Upper lobe of left lung (tissue), 6 donors: ENCODE measurements around the gene DNAJC28. TPM values are rescaled to one million over a fixed set of nuclear protein-coding genes. Genes with fewer than 3 reads are reported as not detected.

ENCODE experiments used
- ATAC-seq, 2 donors: fragments of 200-7000 bp; cut with Tn5 transposase; one replicate each; pipeline ENCODE4 v1.9.1; 2022; ENCODE audit warnings: mild to moderate bottlenecking in 2 of 2, moderate library complexity in 2 of 2; ENCODE audit not compliant: low FRiP score in 2 of 2
- DNase-seq, 2 donors: peaks; one replicate each; pipeline ENCODE4 v3.0.0-alpha.2; 2019 to 2020
- H3K27ac ChIP-seq, 4 donors: fragments of 200-600 bp; sonication (generic); one replicate each; pipeline ENCODE4 v1.5.1; 2016 to 2019
- H3K27me3 ChIP-seq, 4 donors: fragments of 200-600 bp; sonication (generic); one replicate each; pipeline ENCODE4 v1.5.1; 2017 to 2019
- H3K36me3 ChIP-seq, 4 donors: fragments of 200-600 bp; sonication (generic); one replicate each; pipeline ENCODE4 v1.5.1; 2016 to 2019
- H3K4me1 ChIP-seq, 4 donors: fragments of 200-600 bp; sonication (generic); one replicate each; pipeline ENCODE4 v1.5.1; 2018 to 2019
- H3K4me3 ChIP-seq, 4 donors: fragments of 200-600 bp; sonication (generic); one replicate each; pipeline ENCODE4 v1.5.1; 2017 to 2019; ENCODE audit warnings: mild to moderate bottlenecking in 2 of 4, moderate library complexity in 1 of 4
- H3K9me3 ChIP-seq, 4 donors: fragments of 200-600 bp; sonication (generic); one replicate each; pipeline ENCODE4 v1.5.1; 2018 to 2019
- CTCF ChIP-seq, 6 experiments: fragments of 450-650 bp in 4 of 6; fragments of 200-600 bp in 2 of 6; sonication (generic) in 2 of 6; IDR thresholded peaks; one replicate each; pipeline ENCODE4 v1.5.1; 2016 to 2019; ENCODE audit warnings: antibody characterized with exemption in 6 of 6
- EP300 ChIP-seq, 4 donors: sonication (generic); formaldehyde crosslinking; IDR thresholded peaks; one replicate each; pipeline ENCODE4 v1.5.1; 2017; ENCODE audit warnings: antibody characterized with exemption in 4 of 4, control low read depth in 2 of 4
- POLR2A ChIP-seq, 4 donors: fragments of 450-650 bp; IDR thresholded peaks; one replicate each; pipeline ENCODE4 v1.5.1; 2016 to 2017; ENCODE audit warnings: antibody characterized with exemption in 4 of 4, mild to moderate bottlenecking in 2 of 4
- POLR2AphosphoS5 ChIP-seq, 2 donors: sonication (generic); formaldehyde crosslinking; IDR thresholded peaks; one replicate each; pipeline ENCODE4 v1.5.1; 2017; ENCODE audit warnings: antibody characterized with exemption in 2 of 2
- WGBS, 2 donors: methylation state at CpG; one replicate each; pipeline ENCODE4 v1.1.5; 2017 to 2018; 5-methylcytosine and 5-hydroxymethylcytosine counted together
- total RNA-seq, 6 donors: library from RNA; depleted of rRNA in 4 of 6; stranded (reverse); fragments of >200 nt in 4 of 6; gene quantifications; one replicate each; pipeline versions ENCODE4 v1.1.0 to v1.2.1, GENCODE V29; 2016 to 2021
- donor health status: DM: no; HTN: no; CAD: no; lungs with moderate emphysema.
- donor health status: DM: no; HTN: yes; CAD: no; lungs with severe emphysema.

The DNAJC28 gene
- total RNA-seq, 6 donors from 2014 or later, result 0.55 to 3.1 (median 1.6) TPM

DNA sequence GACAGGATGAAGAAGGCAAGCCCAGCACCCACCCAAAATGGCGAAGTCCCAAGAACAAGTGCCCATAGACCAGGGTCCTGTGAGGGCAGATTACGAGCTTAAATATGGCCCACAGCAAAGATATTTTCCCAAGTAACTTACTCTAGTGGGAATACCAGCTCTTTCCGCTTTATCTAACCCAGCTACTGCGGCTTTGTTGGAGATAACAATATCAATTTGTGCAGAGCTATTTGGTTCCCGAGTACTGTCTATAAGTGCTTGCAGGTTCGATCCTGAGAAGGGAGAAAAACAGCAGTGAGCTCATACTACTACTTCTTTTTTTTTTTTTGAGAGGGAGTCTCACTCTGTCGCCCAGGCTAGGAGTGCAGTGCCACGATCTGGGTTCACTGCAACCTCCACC is 14.3 kb upstream of the DNAJC28 start:
- Histone ChIP-seq H3K36me3 (peaks cover 11 to 64% (median 24%) of the 10 kb centered on the region in 4 donors), H3K4me1 (no peaks in the 10 kb centered on the region), H3K4me3 (no peak overlapping the region), H3K27me3 (no peaks in the 10 kb centered on the region), H3K27ac (no peak overlapping the region), H3K9me3 (no peaks in the 10 kb centered on the region)
- ATAC-seq (no peak), DNase-seq (no peak)
- 95 to 100% methylated on average over 8 of the region's 8 CpGs for WGBS, 2 donors
- TF ChIP-seq EP300 (IDR thresholded peaks at IDR 0.05), result no peak
- no peak for TF ChIP-seq CTCF (IDR thresholded peaks at IDR 0.05)
- no peak for TF ChIP-seq POLR2A (IDR thresholded peaks at IDR 0.05)
- no peak for TF ChIP-seq POLR2AphosphoS5 (IDR thresholded peaks at IDR 0.05)

- DNase-seq (no peak), ATAC-seq (no peak)
Measured at GRCh38 chr21:33496345-33496744, 4.8 kb upstream of the DNAJC28 start.

GRCh38 chr21:33495743-33496142 is 4.2 kb upstream of the DNAJC28 start:
- no peak for DNase-seq
- Histone ChIP-seq H3K9me3 (no peaks in the 10 kb centered on the region), H3K27ac (no peak overlapping the region), H3K27me3 (no peaks in the 10 kb centered on the region), H3K4me1 (peaks cover 2 to 11% (median 10%) of the 10 kb centered on the region in 4 donors), H3K4me3 (no peak overlapping the region), H3K36me3 (no peaks in the 10 kb centered on the region)
- WGBS, 2 donors, result 50 to 54% methylated on average over 4 of the region's 4 CpGs
- TF ChIP-seq POLR2AphosphoS5 (IDR thresholded peaks at IDR 0.05) (no peak), CTCF (IDR thresholded peaks at IDR 0.05) (no peak), POLR2A (IDR thresholded peaks at IDR 0.05) (no peak), EP300 (IDR thresholded peaks at IDR 0.05) (no peak)
- no peak for ATAC-seq

More at GRCh38 chr21:33496345-33496744, 4.8 kb upstream of the DNAJC28 start:
- H3K4me1 ChIP-seq, result peaks cover 0 to 7% (median 6%) of the 10 kb centered on the region in 4 donors
- no peaks in the 10 kb centered on the region for H3K9me3 ChIP-seq
- WGBS, 2 donors, result 67 to 75% methylated on average over 7 of the region's 7 CpGs
- H3K27me3 ChIP-seq, result no peaks in the 10 kb centered on the region
- H3K27ac ChIP-seq, result no peak overlapping the region
- TF ChIP-seq CTCF (IDR thresholded peaks at IDR 0.05) (no peak), POLR2A (IDR thresholded peaks at IDR 0.05) (no peak), POLR2AphosphoS5 (IDR thresholded peaks at IDR 0.05) (no peak), EP300 (IDR thresholded peaks at IDR 0.05) (no peak)
- H3K36me3 ChIP-seq, result no peaks in the 10 kb centered on the region
- no peak overlapping the region for H3K4me3 ChIP-seq

GRCh38 chr21:33493756-33494155 is 2.2 kb upstream of the DNAJC28 start:
- Histone ChIP-seq H3K27ac (no peak overlapping the region), H3K4me1 (peaks cover 4 to 14% (median 10%) of the 10 kb centered on the region in 4 donors), H3K9me3 (no peaks in the 10 kb centered on the region), H3K36me3 (no peaks in the 10 kb centered on the region), H3K4me3 (no peak overlapping the region), H3K27me3 (no peaks in the 10 kb centered on the region)
- TF ChIP-seq POLR2A (IDR thresholded peaks at IDR 0.05) (no peak), CTCF (IDR thresholded peaks at IDR 0.05) (no peak), EP300 (IDR thresholded peaks at IDR 0.05) (no peak), POLR2AphosphoS5 (IDR thresholded peaks at IDR 0.05) (no peak)
- no peak for DNase-seq
- ATAC-seq, result no peak
- 52 to 67% methylated on average over 3 of the region's 3 CpGs for WGBS, 2 donors

GRCh38 chr21:33492571-33492970 is 1.1 kb upstream of the DNAJC28 start:
- H3K36me3 ChIP-seq, result no peaks in the 10 kb centered on the region
- 49 to 66% methylated on average over 2 of the region's 2 CpGs for WGBS, 2 donors
- no peak overlapping the region for H3K4me3 ChIP-seq
- H3K27ac ChIP-seq, result no peak overlapping the region
- no peak for DNase-seq
- H3K27me3 ChIP-seq, result no peaks in the 10 kb centered on the region
- peaks cover 4 to 14% (median 10%) of the 10 kb centered on the region in 4 donors for H3K4me1 ChIP-seq
- TF ChIP-seq EP300 (IDR thresholded peaks at IDR 0.05), result no peak
- TF ChIP-seq CTCF (IDR thresholded peaks at IDR 0.05), result no peak
- no peak for TF ChIP-seq POLR2A (IDR thresholded peaks at IDR 0.05)
- TF ChIP-seq POLR2AphosphoS5 (IDR thresholded peaks at IDR 0.05), result no peak
- H3K9me3 ChIP-seq, result no peaks in the 10 kb centered on the region
- ATAC-seq, result no peak
